Transverse colon (tissue), 4 donors: ENCODE measurements around the gene FBXO15. TPM values are rescaled to one million over a fixed set of nuclear protein-coding genes. Genes with fewer than 3 reads are reported as not detected.

Experiments used
- DNase-seq: peaks from one replicate; pipeline ENCODE4 v3.0.0-alpha.2; 2019
- H3K27ac ChIP-seq, 4 donors: fragments of 200-600 bp; sonication (generic); 2 replicates each; pipeline ENCODE4 v1.5.1; 2016 to 2018; ENCODE audit warnings: inconsistent platforms in 4 of 4
- H3K27me3 ChIP-seq: fragments of 200-600 bp; sonication (generic); 2 replicates; pipeline ENCODE4 v1.5.1; 2017; ENCODE audit warnings: inconsistent platforms
- H3K36me3 ChIP-seq, 4 donors: fragments of 200-600 bp; sonication (generic); 2 replicates each; pipeline ENCODE4 v1.5.1; 2017 to 2019; ENCODE audit warnings: inconsistent platforms in 4 of 4
- H3K4me1 ChIP-seq, 4 donors: fragments of 200-600 bp; sonication (generic); 2 replicates each; pipeline ENCODE4 v1.5.1; 2017 to 2020; ENCODE audit warnings: inconsistent platforms in 4 of 4
- H3K4me3 ChIP-seq, 4 donors: fragments of 200-600 bp; sonication (generic); 1 replicate in 1 of 4; 2 replicates in 3 of 4; pipeline versions ENCODE4 v1.5.1 to v1.6.1; 2017 to 2019; ENCODE audit warnings: inconsistent platforms in 4 of 4
- H3K9me3 ChIP-seq, 2 donors: fragments of 200-600 bp; sonication (generic); 2 replicates each; pipeline ENCODE4 v1.5.1; 2017 to 2019; ENCODE audit warnings: inconsistent platforms in 2 of 2
- CTCF ChIP-seq, 5 experiments: fragments of 200-600 bp in 3 of 5; fragments of 450-650 bp in 2 of 5; sonication (generic) in 3 of 5; IDR thresholded peaks; 1 replicate in 2 of 5; 2 replicates in 3 of 5; pipeline ENCODE4 v1.5.1; 2016 to 2017; ENCODE audit warnings: antibody characterized with exemption in 5 of 5, inconsistent platforms in 3 of 5, mild to moderate bottlenecking in 2 of 5, moderate library complexity in 1 of 5
- EP300 ChIP-seq: sonication (generic); formaldehyde crosslinking; IDR thresholded peaks from one replicate; pipeline ENCODE4 v1.6.1; 2017; ENCODE audit warnings: antibody characterized with exemption, low read depth
- POLR2A ChIP-seq: fragments of 450-650 bp; IDR thresholded peaks from one replicate; pipeline ENCODE4 v1.6.1; 2016; ENCODE audit warnings: antibody characterized with exemption, mild to moderate bottlenecking, moderate library complexity
- POLR2AphosphoS5 ChIP-seq, 3 donors: sonication (generic); formaldehyde crosslinking; IDR thresholded peaks; one replicate each; pipeline ENCODE4 v1.6.1; 2016; ENCODE audit warnings: antibody characterized with exemption in 3 of 3
- WGBS, 2 donors: methylation state at CpG; one replicate each; pipeline ENCODE4 v1.1.5; 2018; ENCODE audit warnings: low coverage in 1 of 2; 5-methylcytosine and 5-hydroxymethylcytosine counted together
- in situ Hi-C, 4 donors: fragments of 200-750 bp; cut with MboI; loops; one replicate each; pipeline versions ENCODE4 v1.15.0 to v1.15.1; 2017; ENCODE audit warnings: low sequenced_read_pairs in 3 of 4, low pct_ligation_motif_present in 1 of 4, low pct_unique_long_range_greater_than_20kb in 1 of 4
- intact Hi-C: fragments of 100-400 bp; cut with DNase I; formaldehyde crosslinking; loops from one replicate; pipeline ENCODE4 v1.15.1; 2023; ENCODE audit warnings: low total_unique reads
- total RNA-seq, 4 donors: library from RNA; depleted of rRNA; stranded (reverse); fragments of >200 nt; gene quantifications; one replicate each; pipeline ENCODE4 v1.1.0, GENCODE V29; 2016

FBXO15 gene
- total RNA-seq, 4 donors from 2014 or later = 0.14 to 0.64 TPM; not detected in 2

GRCh38 chr18:74115046-74115445 lies 32.6 kb downstream of the FBXO15 start:
- 69 to 87% methylated on average over 4 of the region's 4 CpGs for WGBS, 2 donors

GRCh38 chr18:74114116-74114515 lies 33.5 kb downstream of the FBXO15 start:
- TF ChIP-seq POLR2AphosphoS5 (IDR thresholded peaks at IDR 0.05) (no peak), EP300 (no peak), CTCF (IDR thresholded peaks at IDR 0.05) (no peak), POLR2A (no peak)
- Histone ChIP-seq H3K36me3 (no peaks in the 10 kb centered on the region), H3K9me3 (peaks cover 0 to 6% of the 10 kb centered on the region in 2 donors), H3K27ac (no peak overlapping the region), H3K27me3 (no peaks in the 10 kb centered on the region), H3K4me1 (peaks cover 0 to 6% (median 0%) of the 10 kb centered on the region in 4 donors), H3K4me3 (no peak overlapping the region)
- no peak for DNase-seq
- intact Hi-C loops = no loop called here
- in situ Hi-C loops = no loop called here
- WGBS, 2 donors = 50% methylated on average over 1 of the region's 1 CpG; no CpG with 5 or more reads in 1 of the 2 donors

More at GRCh38 chr18:74115046-74115445, 32.6 kb downstream of the FBXO15 start:
- in situ Hi-C loops = no loop called here
- no peaks in the 10 kb centered on the region for H3K27me3 ChIP-seq
- no peak overlapping the region for H3K4me3 ChIP-seq
- no peak for DNase-seq
- no peaks in the 10 kb centered on the region for H3K36me3 ChIP-seq
- peaks cover 0 to 6% of the 10 kb centered on the region in 2 donors for H3K9me3 ChIP-seq
- intact Hi-C loops = no loop called here
- H3K27ac ChIP-seq = no peak overlapping the region
- H3K4me1 ChIP-seq = peaks cover 0 to 6% (median 0%) of the 10 kb centered on the region in 4 donors
- no peak for TF ChIP-seq POLR2AphosphoS5 (IDR thresholded peaks at IDR 0.05)
- TF ChIP-seq EP300 = no peak
- no peak for TF ChIP-seq CTCF (IDR thresholded peaks at IDR 0.05)
- no peak for TF ChIP-seq POLR2A

- DNase-seq = no peak
- Histone ChIP-seq H3K9me3 (peaks cover 0 to 6% of the 10 kb centered on the region in 2 donors), H3K4me3 (no peak overlapping the region), H3K27ac (no peak overlapping the region), H3K4me1 (peaks cover 0 to 6% (median 0%) of the 10 kb centered on the region in 4 donors), H3K36me3 (no peaks in the 10 kb centered on the region), H3K27me3 (no peaks in the 10 kb centered on the region)
- intact Hi-C loops (no loop called here), in situ Hi-C loops (no loop called here)
- TF ChIP-seq POLR2A (no peak), CTCF (IDR thresholded peaks at IDR 0.05) (no peak), EP300 (no peak), POLR2AphosphoS5 (IDR thresholded peaks at IDR 0.05) (no peak)
Observed at GRCh38 chr18:74113711-74114110, 33.9 kb downstream of the FBXO15 start.

- Histone ChIP-seq H3K36me3 (no peaks in the 10 kb centered on the region), H3K27me3 (peaks cover 9% of the 10 kb centered on the region), H3K9me3 (peaks cover 4 to 6% of the 10 kb centered on the region in 2 donors), H3K4me3 (no peak overlapping the region), H3K4me1 (peaks cover 0 to 6% (median 0%) of the 10 kb centered on the region in 4 donors), H3K27ac (no peak overlapping the region)
- intact Hi-C loops = no loop called here
- 38 to 47% methylated on average over 3 to 4 of the region's 4 CpGs for WGBS, 2 donors
- in situ Hi-C loops = no loop called here
- no peak for TF ChIP-seq CTCF (IDR thresholded peaks at IDR 0.05)
- no peak for TF ChIP-seq POLR2AphosphoS5 (IDR thresholded peaks at IDR 0.05)
- no peak for TF ChIP-seq POLR2A
- TF ChIP-seq EP300 = no peak
- peak; percentile 39 for DNase-seq
Observed at GRCh38 chr18:74110976-74111375, 36.7 kb downstream of the FBXO15 start.
